K562 (cell line): ENCODE results near the gene CREB5. TPM values are rescaled to one million over a fixed set of nuclear protein-coding genes. Genes with fewer than 3 reads are reported as not detected.

ENCODE experiments used
- ATAC-seq: fragments of 200-7000 bp; cut with Tn5 transposase; 3 replicates; pipeline ENCODE4 v1.9.1; 2020; ENCODE audit warnings: moderate library complexity
- BruUV-seq: library from RNA; stranded (reverse); fragments of 400-500 nt; replicated peaks from 2 replicates; lab custom pipeline; 2021; lab: Mats Ljungman, UMichigan
- CTCF ChIA-PET: fragments of 300-600 bp; formaldehyde crosslinking; extraction: SDS; loops from one replicate; lab custom pipeline; 2021; ENCODE audit warnings: low intra/inter-chr PET ratio; lab: Yijun Ruan, JAX
- POLR2A ChIA-PET: fragments of 300-600, 350-650 bp; sonication (Branson Sonifier 250); formaldehyde crosslinking; extraction: SDS; loops from one replicate; lab custom pipeline; 2021; ENCODE audit warnings: antibody characterized with exemption, inconsistent platforms; lab: Yijun Ruan, JAX
- DNase-seq, 4 experiments: peaks; one replicate each; pipeline versions ENCODE4 v3.0.0 to v3.0.0-alpha.2; 2011 to 2018; ENCODE audit warnings: low spot score in 3 of 4, mixed read lengths in 3 of 4; ENCODE audit errors: extremely low read depth in 1 of 4
- FAIRE-seq: peaks from 2 replicates; lab custom pipeline; 2011; peaks lifted over from hg19 to GRCh38; lab: Jason Lieb, UNC
- H2AFZ ChIP-seq: 2 replicates; pipeline ENCODE4 v1.6.0; 2011; ENCODE audit warnings: low read depth, low read length, control low read depth, inconsistent platforms
- H3K27ac ChIP-seq: fragments of 200-600 bp; 3 replicates; pipeline ENCODE4 v1.8.0; 2011; ENCODE audit warnings: low read depth, mild to moderate bottlenecking, control low read depth, inconsistent platforms, low read length, moderate library complexity, mixed read lengths; ENCODE audit errors: extremely low read depth
- H3K27me3 ChIP-seq, 2 experiments: fragments of 300-600 bp in 1 of 2; 2 replicates in 1 of 2; 3 replicates in 1 of 2; pipeline versions ENCODE4 v1.6.0 to v1.8.0; 2011; ENCODE audit warnings: inconsistent platforms in 2 of 2, low read length in 2 of 2, mild to moderate bottlenecking in 1 of 2, mixed read lengths in 1 of 2, moderate library complexity in 1 of 2; ENCODE audit not compliant: control insufficient read depth in 2 of 2, insufficient read depth in 2 of 2
- H3K36me3 ChIP-seq: fragments of 300-600 bp; 3 replicates; pipeline ENCODE4 v1.8.0; 2011; ENCODE audit warnings: mild to moderate bottlenecking, low read length, inconsistent platforms; ENCODE audit not compliant: control insufficient read depth, insufficient read depth
- H3K4me1 ChIP-seq, 2 experiments: fragments of 200-600 bp in 1 of 2; replicated peaks in 1 of 2; 2 replicates in 1 of 2; 3 replicates in 1 of 2; pipeline versions ENCODE4 v1.5.1 to v1.8.0; 2011; ENCODE audit warnings: inconsistent platforms in 2 of 2, low read length in 2 of 2, mild to moderate bottlenecking in 1 of 2, mixed read lengths in 1 of 2, moderate library complexity in 1 of 2; ENCODE audit not compliant: control insufficient read depth in 2 of 2, insufficient read depth in 2 of 2
- H3K4me2 ChIP-seq: 2 replicates; pipeline ENCODE4 v1.6.1; 2011; ENCODE audit warnings: low read length, control low read depth, inconsistent platforms, mixed read lengths; ENCODE audit not compliant: insufficient read depth
- H3K4me3 ChIP-seq: fragments of 200-600 bp; sonication (generic), shearing (Covaris generic); 2 replicates; pipeline ENCODE4 v1.5.1; 2016; ENCODE audit warnings: control low read depth, inconsistent platforms
- H3K79me2 ChIP-seq: fragments of 200-600 bp; 3 replicates; pipeline ENCODE4 v1.8.0; 2011; ENCODE audit warnings: low read length, inconsistent platforms; ENCODE audit not compliant: control insufficient read depth, insufficient read depth
- H3K9ac ChIP-seq, 2 experiments: 2 replicates each; pipeline versions ENCODE4 v1.6.0 to v1.6.1; 2011; ENCODE audit warnings: low read depth in 2 of 2, low read length in 2 of 2, control low read depth in 1 of 2, inconsistent platforms in 1 of 2, mild to moderate bottlenecking in 1 of 2, mixed read lengths in 1 of 2; ENCODE audit not compliant: insufficient read depth in 1 of 2
- H3K9me1 ChIP-seq: one replicate; pipeline ENCODE4 v1.6.0; 2011; ENCODE audit warnings: inconsistent platforms, mild to moderate bottlenecking, low read length, moderate library complexity; ENCODE audit not compliant: control insufficient read depth, insufficient read depth
- H3K9me3 ChIP-seq: replicated peaks from 2 replicates; pipeline ENCODE4 v1.5.1; 2011; ENCODE audit warnings: low read depth, low read length, inconsistent platforms; ENCODE audit not compliant: control insufficient read depth, insufficient read depth
- H4K20me1 ChIP-seq: replicated peaks from 2 replicates; pipeline ENCODE4 v1.6.1; 2011; ENCODE audit warnings: low read length, inconsistent platforms, mixed read lengths; ENCODE audit not compliant: control insufficient read depth, insufficient read depth
- ESRRB ChIP-seq: fragments of 250-450 bp; sonication (Bioruptor Pico); IDR thresholded peaks from 2 replicates; pipeline ENCODE4 v1.5.0; 2020; ENCODE audit warnings: mild to moderate bottlenecking, moderate library complexity, borderline replicate concordance
- EZH2 ChIP-seq: IDR thresholded peaks from 2 replicates; pipeline ENCODE4 v1.6.1; 2012; ENCODE audit warnings: low read depth, mild to moderate bottlenecking, inconsistent platforms, low read length, borderline replicate concordance
- HDAC2 ChIP-seq: fragments of 450-650 bp; IDR thresholded peaks from 2 replicates; pipeline ENCODE4 v1.6.1; 2016; ENCODE audit warnings: mild to moderate bottlenecking
- KLF1 ChIP-seq: fragments of 450-650 bp; IDR thresholded peaks from 2 replicates; pipeline ENCODE4 v1.6.1; 2016; ENCODE audit warnings: missing genetic modification characterization, missing compliant biosample characterization
- PTRF ChIP-seq: fragments of 450-650 bp; IDR thresholded peaks from 2 replicates; pipeline ENCODE4 v1.6.1; 2016; ENCODE audit warnings: mild to moderate bottlenecking, missing genetic modification characterization, missing compliant biosample characterization
- ZNF551 ChIP-seq: fragments of 250-450 bp; sonication (Bioruptor Pico); IDR thresholded peaks from 2 replicates; pipeline ENCODE4 v1.5.0; 2021; ENCODE audit warnings: mild to moderate bottlenecking, moderate library complexity
- WGBS: fragments of 100-300 bp; shearing (Covaris generic); methylation state at CpG from one replicate; pipeline ENCODE4 v1.1.6; 2016; ENCODE audit warnings: low coverage, mixed read lengths; ENCODE audit not compliant: insufficient coverage; ENCODE audit errors: missing lambda C conversion rate; 5-methylcytosine and 5-hydroxymethylcytosine counted together
- in situ Hi-C: fragments of 300-500 bp; cut with MboI; formaldehyde crosslinking; loops from 4 replicates; pipeline ENCODE4 v1.15.0; 2018; ENCODE audit warnings: inconsistent platforms, mixed read lengths
- intact Hi-C: fragments of 100-400 bp; cut with micrococcal nuclease; formaldehyde crosslinking; loops from 2 replicates; pipeline ENCODE4 v1.14.2; 2022
- polyA plus RNA-seq, 8 experiments: library from polyadenylated mRNA; depleted of rRNA in 4 of 8; stranded (reverse) in 5 of 8; unstranded in 3 of 8; fragments of >200 nt; fragmentation: Nextera tagmentation in 2 of 8; fragmentation: Illumina TruSeq in 1 of 8; extraction: Ambion mirVana in 2 of 8; extraction: Trizol in 1 of 8; gene quantifications; 2 replicates each; pipeline versions ENCODE4 v1.2.1 to v1.2.3, GENCODE V29; 2011 to 2014; ENCODE audit warnings: inconsistent platforms in 1 of 8, missing spikeins in 1 of 8
- total RNA-seq, 7 experiments: library from RNA; depleted of rRNA in 6 of 7; stranded (reverse); fragments of >200 nt in 6 of 7; fragmentation: Illumina TruSeq in 2 of 7; extraction: Trizol in 2 of 7; gene quantifications; 2 replicates each; pipeline versions ENCODE4 v1.2.1 to v1.2.3, GENCODE V29; 2011 to 2021; ENCODE audit warnings: low replicate concordance in 1 of 7
- TF ChIP-seq, protein P1 (sequence below): fragments of 450-650 bp; IDR thresholded peaks from 2 replicates; pipeline ENCODE4 v1.6.1; 2018; ENCODE audit not compliant: partially characterized antibody
- TF ChIP-seq, protein P2 (sequence below): fragments of 250-450 bp; sonication (Bioruptor Pico); IDR thresholded peaks from 2 replicates; pipeline ENCODE4 v1.5.0; 2020; ENCODE audit warnings: mild to moderate bottlenecking
- TF ChIP-seq, protein P3 (sequence below): sonication (generic); formaldehyde crosslinking; IDR thresholded peaks from 2 replicates; pipeline ENCODE4 v1.8.0; 2022; ENCODE audit warnings: mild to moderate bottlenecking, missing genetic modification reagents
- TF ChIP-seq, protein P4 (sequence below): sonication (generic); formaldehyde crosslinking; IDR thresholded peaks from 2 replicates; pipeline ENCODE4 v1.8.0; 2022; ENCODE audit warnings: mild to moderate bottlenecking, low read depth, missing genetic modification reagents

The CREB5 gene
- total and polyA plus RNA-seq, 9 of the 15 experiments (the other 6 are each of a cell fraction or from before 2014, with no cell fraction given): 0.33 to 6.4 (median 1.8) TPM

DNA sequence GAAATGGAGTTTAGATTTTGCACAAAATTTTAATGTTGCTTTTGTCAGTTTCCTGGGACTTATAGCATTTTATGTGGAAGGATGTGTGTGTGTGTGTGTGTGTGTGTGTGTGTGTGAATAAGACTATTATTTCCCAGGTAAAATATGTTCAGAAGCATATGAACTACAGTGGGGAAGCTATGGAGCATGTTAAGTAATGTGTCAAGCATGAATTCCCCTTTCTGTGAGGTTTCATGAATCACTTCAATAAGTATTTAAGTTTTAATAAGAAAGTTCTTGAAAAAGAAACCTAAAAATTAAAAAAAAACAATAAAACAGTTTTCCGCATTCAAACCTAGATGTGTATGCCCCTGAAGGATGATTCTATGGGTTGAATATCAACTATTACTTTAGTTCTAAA is 693 bp downstream of the CREB5 start:
- Histone ChIP-seq H3K9me1 (no peaks in the 10 kb centered on the region), H2AFZ (no peak overlapping the region), H3K4me1 (peaks cover 0 to 6% of the 10 kb centered on the region in 2 experiments; a peak in 2 of 5 replicates), H4K20me1 (no peaks in the 10 kb centered on the region), H3K36me3 (no peaks in the 10 kb centered on the region), H3K79me2 (no peaks in the 10 kb centered on the region), H3K4me3 (no peak overlapping the region), H3K9ac (no peak overlapping the region), H3K4me2 (no peak overlapping the region), H3K27ac (no peak overlapping the region), H3K27me3 (peaks cover 0 to 5% of the 10 kb centered on the region in 2 experiments; a peak in 1 of 5 replicates), H3K9me3 (no peaks in the 10 kb centered on the region)
- ChIA-PET CTCF (no interaction called here), POLR2A (interaction anchor here (0.6 kb wide), 1 partner anchor 182 kb away, joined by 3 read pairs; no protein-coding TSS in a partner anchor)
- ATAC-seq (no peak), DNase-seq (no peak), FAIRE-seq (no peak)
- no peak for TF ChIP-seq PTRF (tag)
- TF ChIP-seq ESRRB: no peak
- TF ChIP-seq, protein P1, sequence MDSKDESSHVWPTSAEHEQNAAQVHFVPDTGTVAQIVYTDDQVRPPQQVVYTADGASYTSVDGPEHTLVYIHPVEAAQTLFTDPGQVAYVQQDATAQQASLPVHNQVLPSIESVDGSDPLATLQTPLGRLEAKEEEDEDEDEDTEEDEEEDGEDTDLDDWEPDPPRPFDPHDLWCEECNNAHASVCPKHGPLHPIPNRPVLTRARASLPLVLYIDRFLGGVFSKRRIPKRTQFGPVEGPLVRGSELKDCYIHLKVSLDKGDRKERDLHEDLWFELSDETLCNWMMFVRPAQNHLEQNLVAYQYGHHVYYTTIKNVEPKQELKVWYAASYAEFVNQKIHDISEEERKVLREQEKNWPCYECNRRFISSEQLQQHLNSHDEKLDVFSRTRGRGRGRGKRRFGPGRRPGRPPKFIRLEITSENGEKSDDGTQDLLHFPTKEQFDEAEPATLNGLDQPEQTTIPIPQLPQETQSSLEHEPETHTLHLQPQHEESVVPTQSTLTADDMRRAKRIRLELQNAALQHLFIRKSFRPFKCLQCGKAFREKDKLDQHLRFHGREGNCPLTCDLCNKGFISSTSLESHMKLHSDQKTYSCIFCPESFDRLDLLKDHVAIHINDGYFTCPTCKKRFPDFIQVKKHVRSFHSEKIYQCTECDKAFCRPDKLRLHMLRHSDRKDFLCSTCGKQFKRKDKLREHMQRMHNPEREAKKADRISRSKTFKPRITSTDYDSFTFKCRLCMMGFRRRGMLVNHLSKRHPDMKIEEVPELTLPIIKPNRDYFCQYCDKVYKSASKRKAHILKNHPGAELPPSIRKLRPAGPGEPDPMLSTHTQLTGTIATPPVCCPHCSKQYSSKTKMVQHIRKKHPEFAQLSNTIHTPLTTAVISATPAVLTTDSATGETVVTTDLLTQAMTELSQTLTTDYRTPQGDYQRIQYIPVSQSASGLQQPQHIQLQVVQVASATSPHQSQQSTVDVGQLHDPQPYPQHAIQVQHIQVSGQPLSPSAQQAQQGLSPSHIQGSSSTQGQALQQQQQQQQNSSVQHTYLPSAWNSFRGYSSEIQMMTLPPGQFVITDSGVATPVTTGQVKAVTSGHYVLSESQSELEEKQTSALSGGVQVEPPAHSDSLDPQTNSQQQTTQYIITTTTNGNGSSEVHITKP: no peak
- no peak for TF ChIP-seq HDAC2
- TF ChIP-seq, protein P2, sequence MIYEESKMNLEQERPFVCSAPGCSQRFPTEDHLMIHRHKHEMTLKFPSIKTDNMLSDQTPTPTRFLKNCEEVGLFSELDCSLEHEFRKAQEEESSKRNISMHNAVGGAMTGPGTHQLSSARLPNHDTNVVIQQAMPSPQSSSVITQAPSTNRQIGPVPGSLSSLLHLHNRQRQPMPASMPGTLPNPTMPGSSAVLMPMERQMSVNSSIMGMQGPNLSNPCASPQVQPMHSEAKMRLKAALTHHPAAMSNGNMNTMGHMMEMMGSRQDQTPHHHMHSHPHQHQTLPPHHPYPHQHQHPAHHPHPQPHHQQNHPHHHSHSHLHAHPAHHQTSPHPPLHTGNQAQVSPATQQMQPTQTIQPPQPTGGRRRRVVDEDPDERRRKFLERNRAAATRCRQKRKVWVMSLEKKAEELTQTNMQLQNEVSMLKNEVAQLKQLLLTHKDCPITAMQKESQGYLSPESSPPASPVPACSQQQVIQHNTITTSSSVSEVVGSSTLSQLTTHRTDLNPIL (CRISPR knock-in tag): no peak
- TF ChIP-seq, protein P3, sequence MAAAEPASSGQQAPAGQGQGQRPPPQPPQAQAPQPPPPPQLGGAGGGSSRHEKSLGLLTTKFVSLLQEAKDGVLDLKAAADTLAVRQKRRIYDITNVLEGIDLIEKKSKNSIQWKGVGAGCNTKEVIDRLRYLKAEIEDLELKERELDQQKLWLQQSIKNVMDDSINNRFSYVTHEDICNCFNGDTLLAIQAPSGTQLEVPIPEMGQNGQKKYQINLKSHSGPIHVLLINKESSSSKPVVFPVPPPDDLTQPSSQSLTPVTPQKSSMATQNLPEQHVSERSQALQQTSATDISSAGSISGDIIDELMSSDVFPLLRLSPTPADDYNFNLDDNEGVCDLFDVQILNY (CRISPR knock-in tag): no peak
- TF ChIP-seq EZH2: no peak
- TF ChIP-seq, protein P4, sequence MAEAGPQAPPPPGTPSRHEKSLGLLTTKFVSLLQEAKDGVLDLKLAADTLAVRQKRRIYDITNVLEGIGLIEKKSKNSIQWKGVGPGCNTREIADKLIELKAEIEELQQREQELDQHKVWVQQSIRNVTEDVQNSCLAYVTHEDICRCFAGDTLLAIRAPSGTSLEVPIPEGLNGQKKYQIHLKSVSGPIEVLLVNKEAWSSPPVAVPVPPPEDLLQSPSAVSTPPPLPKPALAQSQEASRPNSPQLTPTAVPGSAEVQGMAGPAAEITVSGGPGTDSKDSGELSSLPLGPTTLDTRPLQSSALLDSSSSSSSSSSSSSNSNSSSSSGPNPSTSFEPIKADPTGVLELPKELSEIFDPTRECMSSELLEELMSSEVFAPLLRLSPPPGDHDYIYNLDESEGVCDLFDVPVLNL (CRISPR knock-in tag): no peak
- TF ChIP-seq ZNF551 (CRISPR knock-in tag): no peak
- no peak for TF ChIP-seq KLF1 (tag)
- BruUV-seq: no TSS peak
- 0% methylated on average over 1 of the region's 1 CpG for WGBS
- intact Hi-C loops (no loop called here), in situ Hi-C loops (no loop called here)
